Body of pancreas (tissue), 4 donors: ENCODE results near the gene NUDT11.

Experiments
- POLR2A ChIP-seq, 3 donors: fragments of 450-650 bp; IDR thresholded peaks; one replicate each; pipeline ENCODE4 v1.6.1; 2016; ENCODE audit warnings: antibody characterized with exemption in 3 of 3, mild to moderate bottlenecking in 2 of 3
- TF ChIP-seq, protein P1 (sequence below), 7 experiments: fragments of 450-650 bp in 4 of 7; fragments of 200-600 bp in 3 of 7; sonication (generic) in 3 of 7; IDR thresholded peaks; one replicate each; pipeline ENCODE4 v1.5.1; 2016 to 2019; ENCODE audit warnings: antibody characterized with exemption in 7 of 7

DNA sequence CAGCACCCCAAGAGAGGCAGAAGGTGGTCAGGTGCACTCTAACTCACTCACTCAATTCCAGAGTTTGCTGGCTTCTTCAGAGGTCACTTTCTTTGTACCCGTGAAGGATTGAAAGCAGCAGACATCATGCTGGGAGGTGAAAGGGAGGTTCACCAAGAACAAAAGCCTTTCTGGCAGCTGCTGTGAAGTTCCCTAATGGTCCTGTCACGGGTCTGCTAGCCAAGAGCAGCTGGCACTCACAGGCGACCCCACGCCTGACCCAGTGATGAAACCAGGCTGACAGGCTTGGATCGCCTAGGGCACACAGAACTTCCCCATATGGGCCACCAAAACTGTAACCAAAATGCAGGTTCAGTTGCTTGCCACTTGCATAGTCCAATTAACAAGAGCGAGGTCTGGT lies 11.8 kb downstream of the NUDT11 start:
- TF ChIP-seq, protein P1, sequence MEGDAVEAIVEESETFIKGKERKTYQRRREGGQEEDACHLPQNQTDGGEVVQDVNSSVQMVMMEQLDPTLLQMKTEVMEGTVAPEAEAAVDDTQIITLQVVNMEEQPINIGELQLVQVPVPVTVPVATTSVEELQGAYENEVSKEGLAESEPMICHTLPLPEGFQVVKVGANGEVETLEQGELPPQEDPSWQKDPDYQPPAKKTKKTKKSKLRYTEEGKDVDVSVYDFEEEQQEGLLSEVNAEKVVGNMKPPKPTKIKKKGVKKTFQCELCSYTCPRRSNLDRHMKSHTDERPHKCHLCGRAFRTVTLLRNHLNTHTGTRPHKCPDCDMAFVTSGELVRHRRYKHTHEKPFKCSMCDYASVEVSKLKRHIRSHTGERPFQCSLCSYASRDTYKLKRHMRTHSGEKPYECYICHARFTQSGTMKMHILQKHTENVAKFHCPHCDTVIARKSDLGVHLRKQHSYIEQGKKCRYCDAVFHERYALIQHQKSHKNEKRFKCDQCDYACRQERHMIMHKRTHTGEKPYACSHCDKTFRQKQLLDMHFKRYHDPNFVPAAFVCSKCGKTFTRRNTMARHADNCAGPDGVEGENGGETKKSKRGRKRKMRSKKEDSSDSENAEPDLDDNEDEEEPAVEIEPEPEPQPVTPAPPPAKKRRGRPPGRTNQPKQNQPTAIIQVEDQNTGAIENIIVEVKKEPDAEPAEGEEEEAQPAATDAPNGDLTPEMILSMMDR (IDR thresholded peaks at IDR 0.05) = no peak
- TF ChIP-seq POLR2A (IDR thresholded peaks at IDR 0.05) = no peak
